Nephron (organoid): ENCODE measurements around the gene DNAJC15.
"Not testable (repeated sequence)": the region's sequence is repeated elsewhere in the genome, so short reads cannot be mapped to it uniquely, and the experiment has no call there.

ENCODE experiments used
- H3K27ac Mint-ChIP-seq, 3 experiments: 2 replicates each; pipeline ENCODE4 v1.8.0; 2020; ENCODE audit warnings: mixed read lengths in 3 of 3, mild to moderate bottlenecking in 2 of 3, moderate library complexity in 1 of 3
- H3K27me3 Mint-ChIP-seq: 2 replicates; pipeline ENCODE4 v1.8.0; 2021; ENCODE audit warnings: low read depth, mild to moderate bottlenecking, moderate library complexity, mixed read lengths
- H3K36me3 Mint-ChIP-seq: 2 replicates; pipeline ENCODE4 v1.8.0; 2020; ENCODE audit warnings: low read depth, mixed read lengths
- H3K4me1 Mint-ChIP-seq: 2 replicates; pipeline ENCODE4 v1.8.0; 2020; ENCODE audit warnings: mixed read lengths
- H3K4me3 Mint-ChIP-seq, 3 experiments: 2 replicates each; pipeline ENCODE4 v1.8.0; 2020; ENCODE audit warnings: mild to moderate bottlenecking in 3 of 3, mixed read lengths in 3 of 3, moderate library complexity in 2 of 3
- H3K9me3 Mint-ChIP-seq: 2 replicates; pipeline ENCODE4 v1.8.0; 2020; ENCODE audit warnings: mixed read lengths
- TF ChIP-seq, protein P1 (sequence below), 3 experiments: fragments of 200-600 bp; sonication (generic); IDR thresholded peaks; one replicate each; pipeline ENCODE4 v1.5.0; 2021; ENCODE audit warnings: antibody characterized with exemption in 3 of 3; ENCODE audit not compliant: unreplicated experiment in 3 of 3

DNAJC15 gene

DNA sequence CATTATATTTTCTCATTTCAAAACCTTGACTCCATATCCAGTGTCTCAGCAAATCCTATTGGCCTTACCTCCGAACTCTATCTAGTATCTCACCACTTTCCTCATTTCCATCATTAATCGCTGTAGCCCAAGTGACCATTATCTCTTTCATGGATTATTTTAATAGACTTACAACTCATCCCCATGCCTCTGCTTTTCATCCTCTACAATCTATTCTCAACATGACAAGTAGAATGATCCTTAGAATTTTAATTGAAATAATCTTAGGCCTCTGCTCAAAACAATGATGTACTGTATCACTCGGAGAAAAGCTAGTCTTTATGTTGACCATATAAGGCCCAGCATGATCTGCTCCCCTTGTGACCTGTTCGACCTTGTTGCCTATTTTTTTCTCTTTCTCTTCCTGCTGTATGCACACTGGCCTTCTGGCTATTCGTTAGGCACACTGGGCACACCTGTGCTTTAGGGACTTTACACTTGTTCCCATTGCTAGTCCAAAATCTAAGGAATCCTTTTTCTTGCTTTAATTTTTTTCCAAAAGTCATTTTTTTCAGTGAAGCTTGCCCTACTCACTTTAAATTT, 21.4 kb downstream of the DNAJC15 start:
- no peaks in the 10 kb centered on the region for H3K27me3 Mint-ChIP-seq
- TF ChIP-seq, protein P1, sequence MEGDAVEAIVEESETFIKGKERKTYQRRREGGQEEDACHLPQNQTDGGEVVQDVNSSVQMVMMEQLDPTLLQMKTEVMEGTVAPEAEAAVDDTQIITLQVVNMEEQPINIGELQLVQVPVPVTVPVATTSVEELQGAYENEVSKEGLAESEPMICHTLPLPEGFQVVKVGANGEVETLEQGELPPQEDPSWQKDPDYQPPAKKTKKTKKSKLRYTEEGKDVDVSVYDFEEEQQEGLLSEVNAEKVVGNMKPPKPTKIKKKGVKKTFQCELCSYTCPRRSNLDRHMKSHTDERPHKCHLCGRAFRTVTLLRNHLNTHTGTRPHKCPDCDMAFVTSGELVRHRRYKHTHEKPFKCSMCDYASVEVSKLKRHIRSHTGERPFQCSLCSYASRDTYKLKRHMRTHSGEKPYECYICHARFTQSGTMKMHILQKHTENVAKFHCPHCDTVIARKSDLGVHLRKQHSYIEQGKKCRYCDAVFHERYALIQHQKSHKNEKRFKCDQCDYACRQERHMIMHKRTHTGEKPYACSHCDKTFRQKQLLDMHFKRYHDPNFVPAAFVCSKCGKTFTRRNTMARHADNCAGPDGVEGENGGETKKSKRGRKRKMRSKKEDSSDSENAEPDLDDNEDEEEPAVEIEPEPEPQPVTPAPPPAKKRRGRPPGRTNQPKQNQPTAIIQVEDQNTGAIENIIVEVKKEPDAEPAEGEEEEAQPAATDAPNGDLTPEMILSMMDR (IDR thresholded peaks at IDR 0.05; ENCODE audit: unreplicated experiment in 3 of 3), result no peak
- H3K27ac Mint-ChIP-seq, result peak overlapping the region; percentile 12 to 87 (median 18)
- H3K4me1 Mint-ChIP-seq, result peaks cover 41% of the 10 kb centered on the region
- peaks cover 23% of the 10 kb centered on the region for H3K36me3 Mint-ChIP-seq
- no peak overlapping the region for H3K4me3 Mint-ChIP-seq
- no peaks in the 10 kb centered on the region for H3K9me3 Mint-ChIP-seq

GRCh38 chr13:43045302-43045773, 22.0 kb downstream of the DNAJC15 start:
- not testable (repeated sequence) for H3K27me3 Mint-ChIP-seq, H3K4me3 Mint-ChIP-seq, H3K9me3 Mint-ChIP-seq
- peak overlapping the region; percentile 12 to 87 (median 18) for H3K27ac Mint-ChIP-seq
- H3K36me3 Mint-ChIP-seq, result peaks cover 23% of the 10 kb centered on the region
- peaks cover 36% of the 10 kb centered on the region for H3K4me1 Mint-ChIP-seq

DNA sequence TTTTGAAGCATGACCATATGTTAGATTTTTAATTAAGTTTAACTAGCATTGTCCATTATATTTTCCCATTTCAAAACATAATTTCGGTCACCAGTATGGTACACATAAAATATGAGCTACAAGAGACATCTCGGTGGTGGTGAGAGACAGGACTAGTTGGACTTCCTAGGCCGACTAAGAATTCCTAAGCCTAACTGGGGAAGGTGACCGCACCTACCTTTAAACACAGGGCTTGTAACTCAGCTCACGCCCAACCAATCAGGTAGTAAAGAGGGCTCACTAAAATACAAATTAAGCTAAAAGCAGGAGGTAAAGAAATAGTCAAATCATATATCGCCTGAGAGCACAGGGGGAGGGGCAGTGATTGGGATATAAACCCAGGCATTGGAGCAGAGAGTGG, 22.9 kb downstream of the DNAJC15 start:
- Mint-ChIP-seq H3K27me3 (no peaks in the 10 kb centered on the region), H3K4me1 (peaks cover 27% of the 10 kb centered on the region), H3K36me3 (peaks cover 24% of the 10 kb centered on the region), H3K27ac (peak overlapping the region in 2 of 3 experiments; percentile 12 to 24), H3K4me3 (no peak overlapping the region), H3K9me3 (no peaks in the 10 kb centered on the region)
- TF ChIP-seq, protein P1 (IDR thresholded peaks at IDR 0.05; ENCODE audit: unreplicated experiment in 3 of 3), result no peak

DNA sequence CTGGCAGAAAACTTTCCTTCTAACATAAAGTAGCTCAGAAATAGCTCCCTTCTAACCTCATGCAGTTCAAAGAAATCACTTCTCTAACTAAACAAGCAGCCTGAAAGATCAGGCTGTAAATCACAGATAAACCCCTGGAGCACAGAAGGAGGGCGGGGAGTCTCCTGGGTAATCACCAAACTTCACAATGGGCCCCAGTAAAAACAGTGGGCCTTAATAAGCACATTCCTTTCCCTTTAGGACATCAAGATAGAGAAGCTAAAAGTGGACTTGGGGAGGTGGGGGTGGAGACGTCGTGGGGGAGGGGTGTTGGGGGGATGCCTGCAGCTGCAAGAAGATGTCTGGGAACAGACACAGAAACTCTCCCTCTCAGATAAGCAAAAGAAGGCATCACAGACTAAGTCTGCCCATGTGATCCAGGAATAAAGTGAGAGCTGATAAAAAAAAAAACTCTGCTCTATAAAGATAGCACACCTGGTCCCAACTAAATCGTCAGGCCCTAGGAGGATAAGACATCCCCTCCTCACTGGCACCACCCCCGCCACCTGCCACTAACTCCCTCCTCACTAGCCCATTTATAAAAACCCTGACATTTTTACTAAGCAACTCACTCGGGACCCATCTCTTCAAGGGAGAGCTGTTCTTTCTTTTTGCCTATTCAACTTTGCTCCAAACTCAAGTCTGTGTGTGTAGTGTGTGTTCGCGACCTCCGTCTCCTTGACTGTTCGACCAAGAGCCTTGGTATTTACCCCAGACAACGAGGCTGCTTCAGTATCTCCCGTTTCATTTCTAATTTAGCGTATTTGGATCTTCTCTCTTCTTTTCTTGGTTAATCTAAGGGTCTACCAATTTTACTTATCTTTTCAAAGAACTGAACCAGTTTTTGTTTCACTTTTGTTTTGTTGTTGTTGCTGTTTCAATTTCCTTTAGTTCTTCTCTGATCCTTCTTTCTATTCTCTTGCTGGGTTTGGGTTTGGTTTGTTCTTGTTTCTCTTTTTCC, 31.7 kb downstream of the DNAJC15 start:
- Mint-ChIP-seq H3K36me3 (peaks cover 27% of the 10 kb centered on the region), H3K4me1 (peaks cover 25% of the 10 kb centered on the region), H3K9me3 (peaks cover 3% of the 10 kb centered on the region), H3K27ac (no peak overlapping the region), H3K4me3 (no peak overlapping the region), H3K27me3 (no peaks in the 10 kb centered on the region)
- TF ChIP-seq, protein P1 (IDR thresholded peaks at IDR 0.05; ENCODE audit: unreplicated experiment in 3 of 3), result no peak

GRCh38 chr13:43057653-43058317, 34.4 kb downstream of the DNAJC15 start:
- Mint-ChIP-seq H3K4me1 (peaks cover 34% of the 10 kb centered on the region), H3K27ac (no peak overlapping the region), H3K36me3 (peaks cover 41% of the 10 kb centered on the region), H3K9me3 (peaks cover 3% of the 10 kb centered on the region), H3K4me3 (peak overlapping the region; percentile 14 to 18 (median 17)), H3K27me3 (no peaks in the 10 kb centered on the region)
- TF ChIP-seq, protein P1 (IDR thresholded peaks at IDR 0.05; ENCODE audit: unreplicated experiment in 3 of 3), result no peak

- Mint-ChIP-seq H3K27me3 (no peaks in the 10 kb centered on the region), H3K36me3 (peaks cover 41% of the 10 kb centered on the region), H3K4me3 (peak overlapping the region in 2 of 3 experiments; percentile 37 to 69), H3K27ac (no peak overlapping the region), H3K4me1 (peaks cover 34% of the 10 kb centered on the region), H3K9me3 (peaks cover 3% of the 10 kb centered on the region)
- TF ChIP-seq, protein P1 (IDR thresholded peaks at IDR 0.05; ENCODE audit: unreplicated experiment in 3 of 3), result no peak
These were observed 34.9 kb downstream of the DNAJC15 start for GRCh38 chr13:43058318-43058674.
